ENCODE measurements around the gene CFAP74.
A peak's percentile ranks its signal among the peaks of the same experiment; 100 is the strongest.
"Not testable (repeated sequence)": the region's sequence is repeated elsewhere in the genome, so short reads cannot be mapped to it uniquely, and the experiment has no call there.

The CFAP74 gene

GRCh38 chr1:1954015-1954414, 49.6 kb downstream of the CFAP74 start:
- no peak for DNase-seq (ENCODE audit: low read depth in 1 of 2, low spot score in 1 of 2)

- DNase-seq (ENCODE audit: low read depth in 1 of 2, low spot score in 1 of 2), result no peak
Measured at GRCh38 chr1:1950940-1951339, 52.6 kb downstream of the CFAP74 start.

GRCh38 chr1:1948783-1949182, 54.8 kb downstream of the CFAP74 start:
- no peak for DNase-seq (ENCODE audit: low read depth in 1 of 2, low spot score in 1 of 2)

GRCh38 chr1:1947493-1947892, 56.1 kb downstream of the CFAP74 start:
- DNase-seq (ENCODE audit: low read depth in 1 of 2, low spot score in 1 of 2), result no peak

GRCh38 chr1:1946540-1946939, 57.0 kb downstream of the CFAP74 start:
- DNase-seq (ENCODE audit: low read depth in 1 of 2, low spot score in 1 of 2), result no peak

GRCh38 chr1:1945782-1946393, 57.7 kb downstream of the CFAP74 start:
- no peak for DNase-seq (ENCODE audit: low read depth in 1 of 2, low spot score in 1 of 2)

GRCh38 chr1:1943834-1944570, 59.6 kb downstream of the CFAP74 start:
- peak; percentile 30 to 38 for DNase-seq (ENCODE audit: low read depth in 1 of 2, low spot score in 1 of 2)

GRCh38 chr1:1942753-1943656, 60.6 kb downstream of the CFAP74 start:
- no peak for DNase-seq (ENCODE audit: low read depth in 1 of 2, low spot score in 1 of 2)

- no peak for DNase-seq (ENCODE audit: low read depth in 1 of 2, low spot score in 1 of 2)
Measured at GRCh38 chr1:1941868-1942752, 61.5 kb downstream of the CFAP74 start.

GRCh38 chr1:1941211-1941841, 62.3 kb downstream of the CFAP74 start:
- DNase-seq (ENCODE audit: low read depth in 1 of 2, low spot score in 1 of 2), result no peak

- no peak for DNase-seq (ENCODE audit: low read depth in 1 of 2, low spot score in 1 of 2)
Measured at GRCh38 chr1:1940123-1940425, 63.5 kb downstream of the CFAP74 start.

- DNase-seq (ENCODE audit: low read depth in 1 of 2, low spot score in 1 of 2), result no peak
Measured at GRCh38 chr1:1939296-1940122, 64.1 kb downstream of the CFAP74 start.

- no peak for DNase-seq (ENCODE audit: low read depth in 1 of 2, low spot score in 1 of 2)
Measured at GRCh38 chr1:1938613-1939295, 64.8 kb downstream of the CFAP74 start.

- DNase-seq (ENCODE audit: low read depth in 1 of 2, low spot score in 1 of 2), result no peak
Measured at GRCh38 chr1:1938276-1938573, 65.4 kb downstream of the CFAP74 start.

- no peak for DNase-seq (ENCODE audit: low read depth in 1 of 2, low spot score in 1 of 2)
Measured at GRCh38 chr1:1937549-1938275, 65.9 kb downstream of the CFAP74 start.

- no peak for DNase-seq (ENCODE audit: low read depth in 1 of 2, low spot score in 1 of 2)
Measured at GRCh38 chr1:1937061-1937460, 66.5 kb downstream of the CFAP74 start.

GRCh38 chr1:1934848-1935247, 68.7 kb downstream of the CFAP74 start:
- DNase-seq (ENCODE audit: low read depth in 1 of 2, low spot score in 1 of 2), result not testable (repeated sequence)

- no peak for DNase-seq (ENCODE audit: low read depth in 1 of 2, low spot score in 1 of 2)
Measured at GRCh38 chr1:1929639-1930545, 73.7 kb downstream of the CFAP74 start.
